Natural killer cell treated with Interleukin-12 subunit alpha and Interleukin-12 subunit beta and Interleukin-15 and Interleukin-18, amount 100 ng/mL, for 72 hours (primary cell): ENCODE data around the gene ACOT11. TPM values are rescaled to one million over a fixed set of nuclear protein-coding genes. Genes with fewer than 3 reads are reported as not detected.
A peak's percentile ranks its signal among the peaks of the same experiment; 100 is the strongest.

Source experiments
- ATAC-seq, 2 donors: fragments of 150-1000 bp; cut with Tn5 transposase in 1 of 2; sonication (Bioruptor Pico), chemical (Tn5 transposase) in 1 of 2; 2 replicates each; pipeline ENCODE4 v1.10.0; 2021
- DNase-seq: peaks from one replicate; pipeline ENCODE4 v3.0.0; 2022; ENCODE audit warnings: low spot score
- H3K27ac Mint-ChIP-seq, 2 donors: 1 replicate in 1 of 2; 2 replicates in 1 of 2; pipeline ENCODE4 v1.8.0; 2022; ENCODE audit warnings: mixed read lengths in 2 of 2, mild to moderate bottlenecking in 1 of 2, moderate library complexity in 1 of 2
- H3K27me3 Mint-ChIP-seq, 2 donors: 1 replicate in 1 of 2; 2 replicates in 1 of 2; pipeline ENCODE4 v1.8.0; 2022; ENCODE audit warnings: mixed read lengths in 2 of 2
- H3K36me3 Mint-ChIP-seq: one replicate; pipeline ENCODE4 v1.8.0; 2022; ENCODE audit warnings: mixed read lengths
- H3K4me1 Mint-ChIP-seq, 2 donors: 1 replicate in 1 of 2; 2 replicates in 1 of 2; pipeline ENCODE4 v1.8.0; 2022; ENCODE audit warnings: low read depth in 2 of 2, mixed read lengths in 2 of 2, mild to moderate bottlenecking in 1 of 2
- H3K4me3 Mint-ChIP-seq: one replicate; pipeline ENCODE4 v1.8.0; 2022; ENCODE audit warnings: mixed read lengths
- H3K9me3 Mint-ChIP-seq: 2 replicates; pipeline ENCODE4 v1.8.0; 2022; ENCODE audit warnings: mixed read lengths
- total RNA-seq, 2 donors: library from RNA; stranded (reverse); gene quantifications; one replicate each; pipeline ENCODE4 v1.2.3, GENCODE V29; 2022

ACOT11 gene
- total RNA-seq, 2 donors from 2014 or later: 0.33 to 0.52 TPM

DNA sequence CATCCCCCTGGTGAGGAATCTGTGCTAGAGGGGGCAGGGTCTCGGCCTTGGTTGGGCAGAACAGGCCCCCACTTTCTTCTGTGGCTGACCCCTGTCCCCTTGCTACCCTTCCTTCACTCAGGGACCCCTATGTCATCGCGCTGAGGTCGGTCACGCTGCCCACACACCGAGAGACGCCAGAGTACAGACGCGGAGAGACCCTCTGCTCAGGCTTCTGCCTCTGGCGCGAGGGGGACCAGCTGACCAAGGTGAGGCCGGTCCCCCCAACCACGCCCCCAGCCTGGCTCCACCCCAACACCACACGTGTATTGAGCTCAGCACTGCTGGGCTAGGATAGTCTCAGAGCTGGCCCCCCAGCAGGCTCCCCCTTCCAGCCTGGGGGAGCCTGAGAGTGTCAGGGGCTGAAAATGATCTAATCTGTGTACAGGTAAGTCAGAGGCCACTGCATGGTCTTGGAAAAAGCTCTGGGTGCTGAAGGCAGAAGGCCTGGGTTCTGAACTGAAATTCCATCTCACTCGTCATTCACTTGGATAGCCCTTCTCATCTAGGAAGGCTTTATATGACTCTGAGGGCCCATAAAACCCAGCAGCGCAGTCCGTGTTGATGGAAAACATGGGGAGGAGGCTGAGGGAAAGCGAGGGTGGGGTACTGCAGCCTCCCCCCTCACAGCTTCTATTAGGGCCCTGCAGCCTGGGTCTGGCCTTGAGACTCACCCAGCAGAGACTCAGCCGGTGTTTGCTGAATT, 60.0 kb downstream of the ACOT11 start:
- Mint-ChIP-seq H3K27me3 (peaks cover 0 to 2% of the 10 kb centered on the region in 2 donors), H3K9me3 (no peaks in the 10 kb centered on the region), H3K4me1 (peaks cover 8 to 10% of the 10 kb centered on the region in 2 donors), H3K36me3 (no peaks in the 10 kb centered on the region), H3K27ac (no peak overlapping the region), H3K4me3 (no peak overlapping the region)
- DNase-seq: peak; percentile 23
- ATAC-seq: no peak

DNA sequence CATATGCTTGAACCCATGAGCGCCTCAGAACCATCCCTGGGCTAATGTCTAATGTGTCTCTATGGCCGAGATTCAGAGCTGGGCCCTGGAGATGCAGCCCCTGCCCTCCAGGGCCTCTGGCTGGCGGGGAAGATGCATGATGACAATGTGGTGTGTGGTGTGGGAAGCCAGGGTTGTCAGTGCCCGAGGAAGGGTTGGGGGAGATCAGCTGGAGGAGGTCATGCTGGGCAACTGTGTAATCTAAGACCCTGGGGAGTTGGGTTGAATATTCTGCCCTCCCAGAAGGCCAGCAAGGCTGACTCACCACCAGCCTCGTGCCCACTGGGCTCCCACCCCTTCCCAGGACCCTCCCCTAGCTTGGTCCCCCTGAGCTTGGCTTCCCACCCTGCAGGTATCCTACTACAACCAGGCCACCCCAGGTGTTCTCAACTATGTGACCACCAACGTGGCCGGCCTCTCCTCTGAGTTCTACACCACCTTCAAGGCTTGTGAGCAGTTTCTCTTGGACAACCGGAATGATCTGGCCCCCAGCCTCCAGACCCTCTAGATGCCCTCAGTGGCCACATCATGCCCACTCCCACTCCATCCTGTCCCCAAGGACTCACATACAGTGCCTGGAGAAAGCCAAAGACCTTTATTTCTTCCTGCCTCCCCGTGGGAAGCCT, 60.7 kb downstream of the ACOT11 start:
- ATAC-seq: no peak
- DNase-seq: peak; percentile 32
- H3K27me3 Mint-ChIP-seq: peaks cover 0 to 2% of the 10 kb centered on the region in 2 donors
- no peak overlapping the region for H3K27ac Mint-ChIP-seq
- peaks cover 8 to 10% of the 10 kb centered on the region in 2 donors for H3K4me1 Mint-ChIP-seq
- H3K36me3 Mint-ChIP-seq: no peaks in the 10 kb centered on the region
- H3K4me3 Mint-ChIP-seq: no peak overlapping the region
- no peaks in the 10 kb centered on the region for H3K9me3 Mint-ChIP-seq

- Mint-ChIP-seq H3K27me3 (peaks cover 0 to 2% of the 10 kb centered on the region in 2 donors), H3K9me3 (no peaks in the 10 kb centered on the region), H3K36me3 (no peaks in the 10 kb centered on the region), H3K4me1 (peaks cover 6 to 7% of the 10 kb centered on the region in 2 donors), H3K4me3 (no peak overlapping the region), H3K27ac (no peak overlapping the region)
- ATAC-seq (peak in 1 of 2 donors; percentile 13), DNase-seq (peak; percentile 48)
These were observed 61.4 kb downstream of the ACOT11 start for GRCh38 chr1:54609301-54609921.

GRCh38 chr1:54610048-54610447, 62.0 kb downstream of the ACOT11 start:
- Mint-ChIP-seq H3K4me3 (no peak overlapping the region), H3K4me1 (peaks cover 0 to under 1% of the 10 kb centered on the region in 2 donors), H3K27ac (no peak overlapping the region), H3K36me3 (no peaks in the 10 kb centered on the region), H3K9me3 (no peaks in the 10 kb centered on the region), H3K27me3 (no peaks in the 10 kb centered on the region)
- no peak for ATAC-seq
- DNase-seq: peak; percentile 53

DNA sequence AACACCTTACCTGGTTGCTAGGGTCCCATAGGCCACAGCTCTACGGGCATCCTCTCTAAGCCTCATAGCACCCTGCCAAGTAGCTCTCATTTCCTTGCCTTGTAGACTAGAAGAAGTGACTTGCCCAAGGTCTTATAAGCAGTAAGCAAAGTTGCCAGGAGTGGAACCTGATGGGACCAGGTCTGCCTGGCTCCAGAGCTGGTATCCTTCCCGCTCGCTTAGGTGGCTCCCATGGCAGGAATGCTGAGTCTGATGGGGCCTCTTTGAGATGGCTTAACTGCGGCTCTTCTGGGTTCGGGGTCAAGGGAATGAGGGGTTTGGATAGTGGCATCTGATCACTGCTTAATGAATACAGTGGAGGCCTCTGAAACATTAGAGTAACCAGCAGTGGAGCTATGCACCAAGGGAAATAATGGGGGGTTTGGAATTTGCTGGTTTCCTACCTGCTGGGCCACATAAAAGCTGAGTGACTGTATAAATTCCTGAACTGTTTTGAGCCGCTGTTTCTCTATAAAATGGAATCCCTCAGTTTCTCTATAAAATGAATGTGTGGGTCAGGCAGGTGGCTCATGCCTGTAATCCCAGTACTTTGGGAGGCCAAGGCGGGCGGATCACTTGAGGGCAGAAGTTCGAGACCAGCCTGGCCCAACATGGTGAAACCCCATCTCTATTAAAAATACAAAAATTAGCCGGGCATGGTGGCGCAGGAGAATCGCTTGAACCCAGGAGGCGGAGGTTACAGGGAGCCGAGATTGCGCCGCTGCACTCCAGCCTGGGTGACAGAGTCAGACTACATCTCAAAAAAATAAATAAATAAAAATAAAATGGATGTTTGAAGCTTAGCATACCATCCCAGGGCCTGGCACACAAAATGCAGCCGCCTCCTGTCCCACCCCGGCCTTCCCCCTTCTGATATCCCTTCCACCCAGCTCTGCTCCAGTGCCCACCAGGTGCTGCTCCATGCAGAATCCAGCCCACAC, 62.9 kb downstream of the ACOT11 start:
- H3K4me3 Mint-ChIP-seq: no peak overlapping the region
- no peak overlapping the region for H3K27ac Mint-ChIP-seq

GRCh38 chr1:54611621-54612020, 63.6 kb downstream of the ACOT11 start:
- Mint-ChIP-seq H3K9me3 (no peaks in the 10 kb centered on the region), H3K4me3 (no peak overlapping the region), H3K27me3 (no peaks in the 10 kb centered on the region), H3K27ac (no peak overlapping the region), H3K4me1 (no peaks in the 10 kb centered on the region), H3K36me3 (no peaks in the 10 kb centered on the region)
- ATAC-seq: no peak
- no peak for DNase-seq

More for the DNA sequence above, 62.9 kb downstream of the ACOT11 start:
- ATAC-seq (no peak), DNase-seq (no peak)
- Mint-ChIP-seq H3K4me1 (no peaks in the 10 kb centered on the region), H3K9me3 (no peaks in the 10 kb centered on the region), H3K36me3 (no peaks in the 10 kb centered on the region), H3K27me3 (no peaks in the 10 kb centered on the region)

DNA sequence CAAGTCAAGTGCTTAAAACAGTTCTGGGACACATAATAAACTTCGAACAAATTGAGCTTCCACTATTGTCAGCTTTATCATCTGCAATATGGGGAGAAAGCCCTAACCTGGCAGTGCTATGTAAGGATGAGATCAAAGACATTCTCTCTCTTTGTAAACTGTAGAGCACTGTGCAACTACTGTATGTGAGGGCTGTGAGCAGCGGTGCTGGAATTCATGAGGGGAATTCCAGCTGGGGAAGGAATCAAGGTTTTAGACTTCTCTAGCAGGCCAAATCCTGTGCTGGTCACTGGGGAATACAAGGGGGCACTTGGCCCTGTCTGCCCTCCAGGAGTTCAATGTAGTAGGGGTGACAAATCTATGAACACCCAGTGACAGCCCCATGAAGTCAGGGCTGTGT, 66.0 kb downstream of the ACOT11 start:
- Mint-ChIP-seq H3K27ac (no peak overlapping the region), H3K4me3 (no peak overlapping the region), H3K36me3 (no peaks in the 10 kb centered on the region), H3K9me3 (no peaks in the 10 kb centered on the region), H3K27me3 (peaks cover 0 to 3% of the 10 kb centered on the region in 2 donors), H3K4me1 (no peaks in the 10 kb centered on the region)
- no peak for DNase-seq
- no peak for ATAC-seq

- ATAC-seq (no peak), DNase-seq (no peak)
- no peaks in the 10 kb centered on the region for H3K4me1 Mint-ChIP-seq
- no peaks in the 10 kb centered on the region for H3K9me3 Mint-ChIP-seq
- H3K36me3 Mint-ChIP-seq: no peaks in the 10 kb centered on the region
- H3K27me3 Mint-ChIP-seq: peaks cover 0 to 3% of the 10 kb centered on the region in 2 donors
- H3K27ac Mint-ChIP-seq: no peak overlapping the region
- no peak overlapping the region for H3K4me3 Mint-ChIP-seq
These were observed 66.5 kb downstream of the ACOT11 start for GRCh38 chr1:54614563-54614962.

DNA sequence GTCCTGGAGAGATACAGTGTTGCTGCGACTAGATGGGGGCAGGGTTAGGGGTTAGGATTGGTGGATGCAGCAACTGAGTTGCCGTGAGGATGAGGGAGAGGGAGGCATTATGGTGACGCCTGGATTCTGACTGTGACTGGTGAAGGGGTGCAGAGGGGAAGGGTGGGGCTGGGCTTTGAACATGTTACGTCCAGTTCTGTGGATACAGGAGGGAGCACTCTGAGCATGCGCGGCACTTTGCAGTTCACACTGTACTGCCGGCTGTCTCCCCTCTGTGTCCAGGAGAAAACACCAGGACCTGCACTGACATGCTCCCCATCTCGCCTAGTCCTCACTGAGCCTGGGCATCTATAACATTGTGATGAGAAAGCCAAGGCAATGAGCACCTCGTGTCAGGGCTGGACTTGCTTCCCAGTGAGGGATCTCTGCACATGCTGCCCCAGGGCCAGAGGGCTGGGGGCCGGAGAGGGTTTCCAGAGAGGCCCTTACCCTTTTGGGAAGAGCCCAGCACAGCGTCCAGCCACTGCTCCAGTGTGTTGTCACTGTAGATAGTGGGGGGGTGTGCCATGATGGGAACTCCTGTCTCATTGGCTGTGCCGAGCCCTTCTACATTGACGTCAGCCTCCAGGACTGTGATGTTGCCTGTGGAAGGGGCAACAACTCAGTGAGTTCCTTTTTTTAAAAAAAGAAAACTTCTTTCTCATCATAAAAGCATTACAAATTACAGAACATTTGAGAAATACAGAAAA, 67.7 kb downstream of the ACOT11 start:
- no peak overlapping the region for H3K4me3 Mint-ChIP-seq
- no peak overlapping the region for H3K27ac Mint-ChIP-seq
- H3K9me3 Mint-ChIP-seq: no peaks in the 10 kb centered on the region
- DNase-seq (no peak), ATAC-seq (no peak)
- H3K27me3 Mint-ChIP-seq: peaks cover 0 to 6% of the 10 kb centered on the region in 2 donors
- H3K36me3 Mint-ChIP-seq: no peaks in the 10 kb centered on the region
- H3K4me1 Mint-ChIP-seq: no peaks in the 10 kb centered on the region

- Mint-ChIP-seq H3K4me3 (no peak overlapping the region), H3K4me1 (no peaks in the 10 kb centered on the region), H3K9me3 (no peaks in the 10 kb centered on the region), H3K27me3 (peaks cover 0 to 8% of the 10 kb centered on the region in 2 donors), H3K36me3 (no peaks in the 10 kb centered on the region), H3K27ac (no peak overlapping the region)
- ATAC-seq: no peak
- DNase-seq: no peak
These were observed 71.7 kb downstream of the ACOT11 start for GRCh38 chr1:54619749-54620148.

GRCh38 chr1:54623216-54624007, 75.4 kb downstream of the ACOT11 start, which contains the start of gene FAM151A:
TSS of gene FAM151A (minus strand) at chr1:54623525. CDS start at chr1:54623395, 130 bp downstream.
- DNase-seq: no peak
- Mint-ChIP-seq H3K4me1 (no peaks in the 10 kb centered on the region), H3K4me3 (no peak within 1 kb of the TSS), H3K27me3 (peaks cover 0 to 5% of the 10 kb centered on the region in 2 donors), H3K27ac (no peak within 1 kb of the TSS), H3K9me3 (no peaks in the 10 kb centered on the region), H3K36me3 (no peaks in the 10 kb centered on the region)
- no peak for ATAC-seq
